RWPE2 (cell line): ENCODE results near the gene TSBP1.

Experiments used
- ATAC-seq: fragments of 200-7000 bp; cut with Tn5 transposase; 3 replicates; pipeline ENCODE4 v1.9.1; 2021; ENCODE audit warnings: low read depth
- DNase-seq: peaks from one replicate; pipeline ENCODE4 v3.0.0-alpha.2; 2020; ENCODE audit warnings: low spot score
- H3K27ac ChIP-seq: fragments of 450-650 bp; 2 replicates; pipeline ENCODE4 v1.5.1; 2017; ENCODE audit warnings: mild to moderate bottlenecking; ENCODE audit not compliant: poor library complexity, severe bottlenecking
- H3K27me3 ChIP-seq: fragments of 250-450 bp; sonication (Bioruptor Pico); 2 replicates; pipeline ENCODE4 v1.5.1; 2021; ENCODE audit warnings: mild to moderate bottlenecking, moderate library complexity; ENCODE audit not compliant: insufficient read depth, poor library complexity, severe bottlenecking
- H3K36me3 ChIP-seq: fragments of 250-450 bp; sonication (Bioruptor Pico); 2 replicates; pipeline ENCODE4 v1.5.1; 2020; ENCODE audit warnings: low read depth, mild to moderate bottlenecking, moderate library complexity
- H3K4me1 ChIP-seq: fragments of 250-450 bp; sonication (Bioruptor Pico); 2 replicates; pipeline ENCODE4 v1.5.1; 2021; ENCODE audit warnings: mild to moderate bottlenecking, moderate library complexity; ENCODE audit not compliant: insufficient read depth, poor library complexity, severe bottlenecking
- H3K4me3 ChIP-seq: fragments of 250-450 bp; sonication (Bioruptor Pico); 2 replicates; pipeline ENCODE4 v1.5.1; 2021; ENCODE audit warnings: mild to moderate bottlenecking, moderate library complexity; ENCODE audit not compliant: severe bottlenecking
- H3K9me3 ChIP-seq: fragments of 250-450 bp; sonication (Bioruptor Pico); 2 replicates; pipeline ENCODE4 v1.5.1; 2021; ENCODE audit warnings: mild to moderate bottlenecking, moderate library complexity; ENCODE audit not compliant: severe bottlenecking
- TF ChIP-seq, protein P1 (sequence below): fragments of 450-650 bp; IDR thresholded peaks from one replicate; pipeline ENCODE4 v1.5.1; 2017; ENCODE audit warnings: mild to moderate bottlenecking, moderate library complexity; ENCODE audit not compliant: poor library complexity, severe bottlenecking

TSBP1 gene

DNA sequence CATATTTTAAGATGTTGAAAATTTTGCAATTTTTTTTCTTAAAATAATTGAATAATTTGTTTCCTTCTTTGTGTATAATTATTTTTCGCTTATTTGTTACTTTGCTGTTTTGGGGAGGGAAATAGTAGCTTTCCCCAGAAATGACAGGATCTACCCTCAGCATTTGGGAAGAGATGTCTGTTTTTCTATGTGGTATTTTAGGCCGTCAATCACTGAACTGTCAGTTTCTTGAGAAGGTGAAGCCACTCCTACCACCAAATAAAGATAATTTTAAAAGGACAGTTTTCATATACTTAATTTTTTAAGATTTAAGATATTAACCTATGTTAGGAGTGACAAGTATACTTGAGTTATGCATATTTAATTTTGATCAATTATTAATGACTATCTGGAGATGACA, 31.5 kb downstream of the TSBP1 start:
- Histone ChIP-seq H3K9me3 (no peaks in the 10 kb centered on the region), H3K36me3 (no peaks in the 10 kb centered on the region)
- DNase-seq, result no peak

DNA sequence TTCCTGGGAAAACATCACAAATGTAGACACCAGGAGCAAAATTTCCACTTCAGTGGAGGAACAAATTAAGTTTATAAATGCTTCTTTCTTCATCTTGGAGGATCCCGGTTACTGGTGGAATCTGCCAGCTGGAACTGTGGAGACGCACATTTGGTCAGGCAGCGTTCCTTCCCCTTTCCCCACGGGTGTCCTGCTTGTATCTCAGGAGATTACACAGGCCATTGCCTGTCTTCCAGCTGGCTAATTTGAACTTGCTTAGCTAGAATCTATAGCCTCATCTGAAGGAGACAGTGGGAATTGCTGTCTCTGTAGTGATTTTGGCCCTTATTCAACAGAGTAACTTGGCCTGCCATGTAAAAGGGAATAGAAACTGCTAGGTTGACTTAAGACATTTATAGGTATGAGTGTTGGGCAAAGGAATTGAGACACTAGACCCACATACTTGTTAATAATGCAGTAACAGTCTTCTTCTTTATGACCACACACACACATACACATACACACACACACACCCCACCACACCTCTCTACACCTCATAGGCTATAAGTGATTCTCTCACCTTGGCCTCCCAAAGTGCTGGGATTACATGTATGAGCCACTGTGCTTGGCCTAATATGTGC, 34.4 kb downstream of the TSBP1 start:
- DNase-seq (no peak), ATAC-seq (no peak)
- Histone ChIP-seq H3K27me3 (peaks cover 32% of the 10 kb centered on the region), H3K4me3 (no peak overlapping the region), H3K4me1 (no peaks in the 10 kb centered on the region), H3K27ac (no peak overlapping the region), H3K9me3 (no peaks in the 10 kb centered on the region), H3K36me3 (no peaks in the 10 kb centered on the region)
- TF ChIP-seq, protein P1, sequence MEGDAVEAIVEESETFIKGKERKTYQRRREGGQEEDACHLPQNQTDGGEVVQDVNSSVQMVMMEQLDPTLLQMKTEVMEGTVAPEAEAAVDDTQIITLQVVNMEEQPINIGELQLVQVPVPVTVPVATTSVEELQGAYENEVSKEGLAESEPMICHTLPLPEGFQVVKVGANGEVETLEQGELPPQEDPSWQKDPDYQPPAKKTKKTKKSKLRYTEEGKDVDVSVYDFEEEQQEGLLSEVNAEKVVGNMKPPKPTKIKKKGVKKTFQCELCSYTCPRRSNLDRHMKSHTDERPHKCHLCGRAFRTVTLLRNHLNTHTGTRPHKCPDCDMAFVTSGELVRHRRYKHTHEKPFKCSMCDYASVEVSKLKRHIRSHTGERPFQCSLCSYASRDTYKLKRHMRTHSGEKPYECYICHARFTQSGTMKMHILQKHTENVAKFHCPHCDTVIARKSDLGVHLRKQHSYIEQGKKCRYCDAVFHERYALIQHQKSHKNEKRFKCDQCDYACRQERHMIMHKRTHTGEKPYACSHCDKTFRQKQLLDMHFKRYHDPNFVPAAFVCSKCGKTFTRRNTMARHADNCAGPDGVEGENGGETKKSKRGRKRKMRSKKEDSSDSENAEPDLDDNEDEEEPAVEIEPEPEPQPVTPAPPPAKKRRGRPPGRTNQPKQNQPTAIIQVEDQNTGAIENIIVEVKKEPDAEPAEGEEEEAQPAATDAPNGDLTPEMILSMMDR, result no peak

More for the DNA sequence above, 31.5 kb downstream of the TSBP1 start:
- no peak for ATAC-seq
- Histone ChIP-seq H3K4me1 (no peaks in the 10 kb centered on the region), H3K27me3 (peaks cover 28% of the 10 kb centered on the region), H3K4me3 (no peak overlapping the region), H3K27ac (no peak overlapping the region)
- TF ChIP-seq, protein P1, result no peak

DNA sequence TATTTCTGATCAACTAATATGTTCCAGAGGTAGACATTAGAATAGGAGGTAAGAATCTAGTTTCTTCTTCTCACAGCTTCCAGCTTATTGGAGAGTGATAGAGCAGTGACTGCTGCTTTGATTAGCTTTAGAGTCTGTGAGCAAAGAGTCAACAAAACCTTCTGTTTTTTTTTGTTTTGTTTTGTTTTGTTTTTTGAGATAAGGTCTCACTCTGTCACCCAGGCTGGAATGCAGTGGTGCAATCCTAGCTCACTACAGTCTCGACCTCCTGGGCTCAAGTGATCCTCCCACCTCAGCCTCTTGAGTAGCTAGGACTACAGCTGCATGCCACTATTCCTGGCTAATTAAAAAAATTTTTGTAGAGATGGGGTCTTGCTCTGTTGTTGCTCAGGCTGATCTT, 39.3 kb downstream of the TSBP1 start:
- Histone ChIP-seq H3K4me1 (no peaks in the 10 kb centered on the region), H3K4me3 (no peak overlapping the region), H3K9me3 (no peaks in the 10 kb centered on the region), H3K27me3 (peaks cover 12% of the 10 kb centered on the region), H3K36me3 (no peaks in the 10 kb centered on the region), H3K27ac (no peak overlapping the region)
- DNase-seq (no peak), ATAC-seq (no peak)
- TF ChIP-seq, protein P1, result no peak

DNA sequence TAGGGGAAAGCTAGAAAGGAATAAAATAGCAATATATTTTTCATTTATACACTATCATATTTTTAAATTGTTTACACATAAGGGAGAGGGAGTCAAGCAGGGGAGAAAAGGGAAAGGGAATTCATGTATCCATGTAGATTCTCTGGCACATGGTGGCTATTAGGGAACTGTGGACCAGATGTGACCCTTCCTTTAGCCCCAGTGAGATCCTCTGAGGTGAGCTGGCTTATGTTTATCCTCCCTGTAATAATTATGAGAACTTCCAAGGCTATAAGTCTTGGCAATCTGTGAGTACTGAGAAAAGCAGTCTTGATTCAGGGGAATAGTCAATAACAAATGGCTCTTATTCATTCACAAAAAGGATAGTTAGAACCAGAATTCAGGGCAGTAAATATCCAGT, 42.6 kb downstream of the TSBP1 start:
- H3K36me3 ChIP-seq, result no peaks in the 10 kb centered on the region
- no peak for ATAC-seq
- TF ChIP-seq, protein P1, result no peak
- peaks cover 5% of the 10 kb centered on the region for H3K27me3 ChIP-seq
- H3K27ac ChIP-seq, result no peak overlapping the region
- H3K4me3 ChIP-seq, result no peak overlapping the region
- DNase-seq, result no peak
- no peaks in the 10 kb centered on the region for H3K4me1 ChIP-seq
- H3K9me3 ChIP-seq, result no peaks in the 10 kb centered on the region

DNA sequence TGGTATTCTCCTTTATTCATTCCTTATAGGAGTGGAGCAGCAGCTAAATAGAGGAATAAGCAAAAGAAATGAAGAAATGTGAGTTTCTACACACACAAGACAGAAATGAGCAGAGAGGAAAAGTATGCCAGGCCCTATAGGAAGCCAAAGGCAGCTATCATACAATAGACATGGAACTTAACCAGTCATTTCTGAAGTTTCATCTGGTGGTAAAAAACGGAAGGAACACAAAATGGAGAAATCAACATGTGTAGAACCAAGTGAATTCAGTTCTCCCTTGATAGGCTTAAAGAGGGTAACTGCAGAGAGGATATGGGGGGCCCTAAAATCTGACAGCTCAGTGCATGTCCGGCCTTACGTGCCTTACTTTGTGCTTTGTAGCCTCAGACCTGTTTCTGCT, 44.6 kb downstream of the TSBP1 start:
- H3K27ac ChIP-seq, result no peak overlapping the region

More for the DNA sequence above, 44.6 kb downstream of the TSBP1 start:
- no peak overlapping the region for H3K4me3 ChIP-seq
- no peak for ATAC-seq
- no peak for DNase-seq
- H3K36me3 ChIP-seq, result no peaks in the 10 kb centered on the region
- TF ChIP-seq, protein P1, result no peak
- H3K27me3 ChIP-seq, result peaks cover 16% of the 10 kb centered on the region
- H3K9me3 ChIP-seq, result no peaks in the 10 kb centered on the region
- H3K4me1 ChIP-seq, result no peaks in the 10 kb centered on the region
